Measurements from ENCODE around the gene PGLYRP2. TPM values are rescaled to one million over a fixed set of nuclear protein-coding genes. Genes with fewer than 3 reads are reported as not detected.

The PGLYRP2 gene
- total RNA-seq, 1 donor from 2014 or later = not detected

DNA sequence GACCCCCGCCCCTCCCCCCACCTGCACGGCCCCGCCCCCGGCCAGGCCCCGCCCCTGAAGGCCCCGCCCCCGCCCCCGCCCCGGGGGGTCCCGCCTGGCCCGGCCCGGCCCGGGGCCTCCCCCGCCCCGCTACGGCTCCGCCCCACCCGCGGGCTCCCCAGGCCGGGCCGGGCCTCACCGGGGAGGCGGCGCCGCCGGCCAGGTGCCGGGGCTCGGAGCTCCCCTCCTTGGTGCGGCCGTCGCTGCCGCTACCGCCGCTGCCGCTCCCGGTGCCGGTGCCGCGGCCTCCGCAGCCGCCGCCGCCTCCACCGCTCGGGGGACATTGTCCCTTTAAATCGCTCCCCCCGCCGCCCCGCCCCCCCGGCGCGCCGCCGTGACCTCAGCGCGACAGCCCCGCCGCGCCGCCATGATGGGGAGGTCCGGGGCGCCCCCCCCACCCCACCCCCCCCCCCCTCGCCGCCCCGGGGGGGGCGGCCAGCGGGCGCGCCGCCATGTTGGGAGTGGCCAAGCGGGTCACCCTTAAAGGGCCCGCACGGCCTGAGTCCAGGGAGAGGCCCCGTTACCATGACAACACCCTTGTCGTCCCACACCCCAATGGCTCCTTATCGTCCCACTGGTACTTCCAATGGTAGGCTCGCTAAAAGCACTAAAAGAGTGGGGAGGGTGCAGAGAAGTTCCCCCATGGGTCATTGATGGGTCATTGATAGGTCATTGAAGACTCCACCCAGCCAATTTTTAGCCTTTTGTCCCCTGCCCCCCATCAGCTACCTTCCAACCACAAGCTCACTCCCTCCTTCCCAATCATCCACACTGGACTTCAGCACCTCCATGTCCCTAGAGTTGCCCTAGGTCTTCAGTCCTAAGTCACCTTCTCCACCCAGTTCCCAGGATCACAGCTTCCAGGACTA, 29.4 kb downstream of the PGLYRP2 start, which contains the start of gene WIZ:
Gene WIZ (minus strand): TSS at position 337 of the 908 bp plus-strand sequence. CDS start 1,649 bp downstream, outside the sequence.
- DNase-seq (ENCODE audit: low spot score in 2 of 2, unreplicated experiment in 2 of 2) = peak; percentile 71 to 80
- Mint-ChIP-seq H3K9me3 (no peaks in the 10 kb centered on the region), H3K27ac (peak within 1 kb of the TSS; percentile 68), H3K4me1 (peaks cover 18% of the 10 kb centered on the region), H3K4me3 (peak within 1 kb of the TSS; percentile 77), H3K27me3 (ENCODE audit: low read depth) (peaks cover 38% of the 10 kb centered on the region), H3K36me3 (peaks cover 4% of the 10 kb centered on the region)
- TF ChIP-seq, protein P1, sequence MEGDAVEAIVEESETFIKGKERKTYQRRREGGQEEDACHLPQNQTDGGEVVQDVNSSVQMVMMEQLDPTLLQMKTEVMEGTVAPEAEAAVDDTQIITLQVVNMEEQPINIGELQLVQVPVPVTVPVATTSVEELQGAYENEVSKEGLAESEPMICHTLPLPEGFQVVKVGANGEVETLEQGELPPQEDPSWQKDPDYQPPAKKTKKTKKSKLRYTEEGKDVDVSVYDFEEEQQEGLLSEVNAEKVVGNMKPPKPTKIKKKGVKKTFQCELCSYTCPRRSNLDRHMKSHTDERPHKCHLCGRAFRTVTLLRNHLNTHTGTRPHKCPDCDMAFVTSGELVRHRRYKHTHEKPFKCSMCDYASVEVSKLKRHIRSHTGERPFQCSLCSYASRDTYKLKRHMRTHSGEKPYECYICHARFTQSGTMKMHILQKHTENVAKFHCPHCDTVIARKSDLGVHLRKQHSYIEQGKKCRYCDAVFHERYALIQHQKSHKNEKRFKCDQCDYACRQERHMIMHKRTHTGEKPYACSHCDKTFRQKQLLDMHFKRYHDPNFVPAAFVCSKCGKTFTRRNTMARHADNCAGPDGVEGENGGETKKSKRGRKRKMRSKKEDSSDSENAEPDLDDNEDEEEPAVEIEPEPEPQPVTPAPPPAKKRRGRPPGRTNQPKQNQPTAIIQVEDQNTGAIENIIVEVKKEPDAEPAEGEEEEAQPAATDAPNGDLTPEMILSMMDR (IDR thresholded peaks at IDR 0.05; ENCODE audit: unreplicated experiment) = no peak

DNA sequence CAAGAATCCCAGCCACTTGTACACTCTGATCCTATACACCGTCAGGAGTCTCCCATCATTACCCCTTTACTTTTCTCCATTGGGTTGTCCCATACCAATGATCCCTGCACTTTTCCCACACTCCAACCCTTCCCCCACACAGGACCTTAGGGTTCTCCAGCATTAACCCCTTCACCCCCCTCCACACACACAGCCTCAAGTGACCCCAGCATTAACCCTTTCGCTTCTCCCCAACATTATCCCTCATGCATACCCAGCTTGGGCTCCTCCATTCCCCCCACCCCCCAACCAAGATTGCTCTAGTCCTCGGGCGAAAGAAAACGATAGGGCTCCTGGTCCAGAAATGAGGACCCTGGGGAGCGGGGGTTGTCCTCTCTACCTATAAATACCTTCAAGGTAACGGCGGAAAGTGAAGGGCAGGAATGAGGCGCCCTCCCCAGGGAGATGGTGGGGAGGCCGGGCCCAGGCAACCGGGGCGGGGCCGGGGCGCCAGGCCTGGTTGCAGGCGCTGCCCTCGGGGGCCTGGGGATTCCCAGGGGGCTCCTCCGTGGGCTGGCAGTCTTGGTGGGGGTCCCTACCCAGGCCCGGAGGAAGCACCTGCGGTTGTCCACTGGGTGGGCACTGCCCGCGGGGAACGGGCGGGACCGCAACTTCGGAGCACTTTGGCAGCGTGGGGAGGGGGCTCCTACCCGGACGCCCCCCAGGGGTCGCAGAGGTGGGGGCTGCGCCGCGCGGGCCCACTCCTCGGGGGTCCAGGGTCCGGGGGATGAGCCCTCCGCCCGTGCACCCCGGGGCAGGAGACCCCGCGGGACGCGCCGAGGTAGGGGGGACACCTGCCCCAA, 30.3 kb downstream of the PGLYRP2 start:
- Mint-ChIP-seq H3K9me3 (no peaks in the 10 kb centered on the region), H3K4me3 (peak overlapping the region; percentile 75), H3K27ac (peak overlapping the region; percentile 47), H3K27me3 (ENCODE audit: low read depth) (peaks cover 29% of the 10 kb centered on the region), H3K4me1 (peaks cover 18% of the 10 kb centered on the region), H3K36me3 (peaks cover 4% of the 10 kb centered on the region)
- TF ChIP-seq, protein P1 (IDR thresholded peaks at IDR 0.05; ENCODE audit: unreplicated experiment) = no peak
- DNase-seq (ENCODE audit: low spot score in 2 of 2, unreplicated experiment in 2 of 2) = no peak

DNA sequence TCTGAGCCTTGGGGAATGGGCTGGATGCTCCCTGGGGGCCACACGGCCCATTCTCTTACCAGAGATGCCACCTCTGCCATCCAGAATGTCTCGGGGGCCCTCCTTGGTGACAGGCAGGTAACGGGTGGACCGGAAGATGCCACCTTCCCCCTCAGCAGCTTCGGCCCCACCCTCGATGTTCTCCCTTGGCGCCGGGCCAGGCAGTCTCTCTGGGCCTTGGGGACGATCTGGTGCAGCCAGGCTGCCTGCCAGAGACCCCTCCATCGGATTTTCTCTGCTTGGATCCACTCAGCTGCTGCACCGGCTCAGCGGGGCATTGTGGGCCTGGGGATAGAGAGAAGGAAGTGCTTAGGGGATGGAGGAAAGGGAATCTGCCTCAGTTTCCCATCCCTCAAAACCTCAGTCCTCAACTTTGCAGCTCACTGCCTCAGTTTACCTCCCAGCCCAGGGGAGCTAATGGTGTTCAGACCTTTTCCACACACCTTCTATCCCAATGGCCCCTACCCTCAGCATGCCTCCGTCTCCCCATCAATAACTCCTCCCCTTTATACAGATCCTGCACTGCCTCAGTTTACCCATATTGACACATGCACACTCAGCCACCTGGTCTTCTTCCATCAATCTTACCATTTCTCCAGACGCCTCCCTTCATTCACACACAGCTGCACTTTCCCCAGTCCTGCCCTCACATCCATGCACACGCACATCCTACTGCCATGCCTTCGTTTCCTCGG, 31.1 kb downstream of the PGLYRP2 start:
- TF ChIP-seq, protein P1 (IDR thresholded peaks at IDR 0.05; ENCODE audit: unreplicated experiment) = no peak
- no peak for DNase-seq (ENCODE audit: low spot score in 2 of 2, unreplicated experiment in 2 of 2)
- peaks cover 4% of the 10 kb centered on the region for H3K36me3 Mint-ChIP-seq
- H3K9me3 Mint-ChIP-seq = no peaks in the 10 kb centered on the region
- no peak overlapping the region for H3K27ac Mint-ChIP-seq
- peak overlapping the region; percentile 75 for H3K4me3 Mint-ChIP-seq
- peaks cover 21% of the 10 kb centered on the region for H3K27me3 Mint-ChIP-seq (ENCODE audit: low read depth)
- peaks cover 14% of the 10 kb centered on the region for H3K4me1 Mint-ChIP-seq

DNA sequence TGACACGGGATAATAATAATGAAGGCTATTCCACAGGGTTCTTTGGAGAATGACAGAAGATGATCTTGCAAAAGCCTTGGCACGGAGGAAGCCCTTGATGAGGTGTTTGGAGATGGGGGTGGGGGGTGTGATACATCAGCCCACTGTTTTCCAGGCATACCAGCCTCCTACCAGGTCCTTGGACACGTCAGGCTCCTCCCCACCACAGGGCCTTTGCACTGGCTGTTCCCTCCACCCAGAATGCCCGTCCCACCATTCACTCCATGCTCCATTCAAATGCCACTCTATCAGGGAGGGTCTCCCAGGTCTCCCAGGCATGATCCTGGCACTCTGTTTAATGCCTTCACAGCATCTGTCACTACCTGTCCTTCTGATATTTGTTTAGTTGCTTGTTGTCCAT, 32.2 kb downstream of the PGLYRP2 start:
- H3K27me3 Mint-ChIP-seq (ENCODE audit: low read depth) = peaks cover 14% of the 10 kb centered on the region
- H3K4me3 Mint-ChIP-seq = no peak overlapping the region
- H3K36me3 Mint-ChIP-seq = peaks cover 4% of the 10 kb centered on the region

More for the DNA sequence above, 32.2 kb downstream of the PGLYRP2 start:
- Mint-ChIP-seq H3K27ac (no peak overlapping the region), H3K4me1 (peaks cover 9% of the 10 kb centered on the region), H3K9me3 (no peaks in the 10 kb centered on the region)
- DNase-seq (ENCODE audit: low spot score in 2 of 2, unreplicated experiment in 2 of 2) = no peak
- TF ChIP-seq, protein P1 (IDR thresholded peaks at IDR 0.05; ENCODE audit: unreplicated experiment) = no peak
